Activated T-cell treated with anti-CD3 and anti-CD28 coated beads, Interleukin-2, amount 50 U/mL, for 48 hours (primary cell): ENCODE measurements around the gene PDE11A.
"Not testable (repeated sequence)": the region's sequence is repeated elsewhere in the genome, so short reads cannot be mapped to it uniquely, and the experiment has no call there.

ENCODE experiments used
- DNase-seq, 2 experiments: peaks; one replicate each; pipeline ENCODE4 v3.0.0-alpha.2; 2020

PDE11A gene

DNA sequence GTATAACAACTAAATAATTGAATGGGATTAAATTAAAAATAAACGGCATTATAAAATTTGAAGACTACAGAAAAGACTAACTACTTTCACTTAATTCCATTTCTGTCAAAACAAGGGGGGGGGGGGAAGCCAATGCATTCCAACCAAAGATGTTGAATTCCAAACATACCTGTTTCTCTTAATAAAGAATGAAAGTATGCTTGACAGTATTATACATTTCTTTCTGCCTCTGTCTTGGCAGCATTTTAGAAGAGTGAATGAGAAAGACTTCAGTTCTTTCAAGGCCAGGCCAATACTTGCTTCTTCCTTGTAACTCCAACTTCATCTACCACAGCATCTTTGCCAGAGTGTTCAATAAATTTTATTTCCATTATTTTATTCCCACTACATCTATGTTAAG is 65.9 kb downstream of the PDE11A start:
- no peak for DNase-seq

GRCh38 chr2:178005756-178006155 is 66.8 kb downstream of the PDE11A start:
- no peak for DNase-seq

- no peak for DNase-seq
These were observed 70.5 kb downstream of the PDE11A start for GRCh38 chr2:178002038-178002437.

DNA sequence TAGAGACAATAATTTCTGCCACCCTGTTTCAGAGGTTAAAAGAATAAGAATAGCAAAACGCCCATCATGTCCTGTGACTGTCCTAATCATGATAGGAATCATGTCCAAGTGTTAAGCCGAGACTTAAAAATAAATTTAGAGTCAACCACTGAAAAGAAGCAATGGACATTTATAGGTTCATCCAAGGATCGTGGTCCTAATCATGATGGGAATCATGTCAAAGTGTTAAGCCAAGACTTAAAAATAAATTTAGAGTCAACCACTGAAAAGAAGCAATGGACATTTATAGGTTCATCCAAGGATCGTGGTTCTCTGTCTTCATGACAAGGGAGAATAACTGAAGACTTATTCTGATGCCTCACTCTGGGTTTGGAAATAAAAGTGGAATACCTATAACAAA is 73.6 kb downstream of the PDE11A start:
- no peak for DNase-seq

GRCh38 chr2:177998006-177998405 is 74.6 kb downstream of the PDE11A start:
- no peak for DNase-seq

DNA sequence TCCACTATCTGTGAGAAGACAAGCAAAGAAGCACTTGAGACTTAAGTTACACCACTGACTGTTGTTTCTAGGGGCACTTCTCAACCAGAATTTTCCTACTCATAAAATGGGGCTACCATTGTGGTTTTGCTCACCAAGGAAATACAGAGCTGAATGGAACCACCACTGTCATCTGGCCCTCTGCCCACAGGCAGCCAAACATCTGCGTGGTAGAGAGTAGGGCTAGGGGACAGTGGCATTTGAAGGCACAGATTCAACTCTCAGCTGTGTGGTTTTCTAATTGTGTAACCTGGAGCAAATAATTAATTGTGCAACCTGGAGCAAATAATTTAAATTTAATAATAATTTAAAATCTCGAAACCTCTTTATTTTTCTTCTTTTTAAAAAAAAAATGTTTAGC is 79.6 kb downstream of the PDE11A start:
- DNase-seq: no peak

GRCh38 chr2:177989029-177989885 is 83.3 kb downstream of the PDE11A start:
- DNase-seq: no peak

- DNase-seq: no peak
These were observed 87.8 kb downstream of the PDE11A start for GRCh38 chr2:177984749-177985148.

DNA sequence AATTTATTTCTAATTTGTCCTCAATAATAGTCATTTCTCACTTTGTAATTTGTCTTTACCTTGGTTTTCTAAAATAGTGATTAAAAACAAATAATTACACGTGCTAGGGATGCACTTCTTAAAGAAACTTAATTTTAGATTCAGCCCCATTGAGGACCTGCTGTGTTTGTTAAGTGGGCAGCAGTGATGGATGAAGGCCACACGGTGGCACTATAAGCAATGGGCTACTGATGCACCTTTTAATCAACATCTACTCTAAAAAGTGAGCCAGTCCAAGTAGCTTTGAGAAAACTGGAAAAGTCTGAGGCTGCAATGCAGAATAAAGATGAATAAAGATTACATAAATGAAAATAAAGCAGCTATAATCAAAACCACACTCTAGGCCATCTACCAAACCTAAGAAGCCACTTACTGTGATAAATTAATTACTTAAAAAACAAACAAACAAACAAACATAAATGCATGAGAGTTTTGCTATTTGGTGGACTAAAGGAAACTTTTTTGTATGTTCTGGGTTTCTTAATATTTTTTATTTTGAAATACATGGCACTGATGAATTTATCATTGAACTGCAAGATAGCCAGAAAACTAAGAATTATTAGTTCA is 89.3 kb downstream of the PDE11A start:
- peak in 1 of 2 experiments; percentile 16 for DNase-seq

DNA sequence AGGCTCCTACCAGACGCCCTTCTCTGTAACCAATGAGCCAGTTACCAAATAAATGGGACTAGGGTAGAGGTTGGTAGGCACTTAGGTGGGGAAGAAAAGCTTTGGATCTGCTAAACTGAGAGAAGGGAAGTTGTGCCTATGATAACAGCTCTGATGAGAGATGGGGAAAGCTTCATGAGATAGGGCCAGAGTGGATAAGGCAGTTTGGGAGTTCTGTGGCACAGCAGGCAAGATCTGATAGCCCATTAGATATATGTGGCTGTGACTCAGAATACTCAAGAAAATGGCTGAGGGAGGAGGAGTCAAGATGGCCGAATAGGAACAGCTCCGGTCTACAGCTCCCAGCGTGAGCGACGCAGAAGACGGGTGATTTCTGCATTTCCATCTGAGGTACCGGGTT is 99.8 kb downstream of the PDE11A start:
- DNase-seq: no peak

DNA sequence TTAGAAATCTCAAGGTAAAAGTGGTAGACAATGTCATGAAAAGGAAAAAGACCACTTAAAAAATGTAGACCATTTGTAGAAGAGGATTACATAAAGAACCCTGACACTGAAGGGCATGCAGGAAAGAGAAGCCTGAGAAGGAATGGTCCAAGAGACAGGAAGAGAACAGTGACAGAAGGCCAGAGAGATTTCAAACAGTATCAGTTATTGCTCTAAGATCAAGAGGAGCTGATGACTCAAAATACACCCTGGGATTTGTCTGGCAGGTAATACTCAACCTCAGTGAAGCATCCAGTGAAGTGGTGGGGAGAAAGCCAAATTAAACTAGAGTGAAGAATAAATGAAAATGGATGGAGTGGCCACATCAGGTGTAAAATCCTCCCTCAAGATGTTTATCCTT is 100.5 kb downstream of the PDE11A start:
- DNase-seq: no peak

- no peak for DNase-seq
These were observed 101.7 kb downstream of the PDE11A start for GRCh38 chr2:177970670-177971454.

DNA sequence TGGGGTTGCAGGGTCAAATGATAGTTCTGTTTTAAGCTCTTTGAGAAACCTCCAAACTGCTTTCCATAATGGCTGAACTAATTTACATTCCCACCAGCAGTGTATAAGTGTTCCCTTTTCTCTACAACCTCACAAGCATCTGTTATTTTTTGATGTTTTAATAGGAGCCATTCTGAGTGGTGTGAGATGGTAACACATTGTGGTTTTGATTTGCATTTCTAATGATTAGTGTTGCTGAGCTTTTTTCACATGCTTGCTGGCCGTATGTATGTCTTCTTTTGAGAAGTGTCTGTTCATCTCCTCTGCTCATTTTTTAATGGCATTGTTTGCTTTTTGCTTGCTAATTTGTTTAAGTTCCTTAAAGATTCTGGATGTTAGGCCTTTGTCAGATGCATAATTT is 107.7 kb downstream of the PDE11A start:
- DNase-seq: no peak

DNA sequence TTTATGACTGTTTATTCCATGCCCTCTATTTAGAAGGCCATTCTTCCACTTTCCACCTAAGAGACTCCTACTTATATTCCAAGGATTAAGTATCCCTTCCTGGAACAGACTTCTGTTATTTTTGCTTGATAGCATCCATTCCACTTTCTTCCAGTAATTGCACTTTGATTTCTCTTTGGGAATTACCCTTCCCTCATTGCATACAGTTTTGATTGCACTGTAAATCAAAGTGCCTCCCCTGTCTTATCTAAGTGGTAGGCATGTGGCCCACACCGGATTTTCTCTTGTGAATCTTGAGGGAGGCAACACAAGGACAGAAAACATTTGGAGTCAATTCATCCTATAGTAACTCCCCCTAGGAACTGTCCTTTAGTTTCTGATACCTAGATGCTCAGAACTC is 120.4 kb downstream of the PDE11A start:
- DNase-seq: no peak

- DNase-seq: not testable (repeated sequence)
These were observed 125.0 kb downstream of the PDE11A start for GRCh38 chr2:177947598-177947997.

DNA sequence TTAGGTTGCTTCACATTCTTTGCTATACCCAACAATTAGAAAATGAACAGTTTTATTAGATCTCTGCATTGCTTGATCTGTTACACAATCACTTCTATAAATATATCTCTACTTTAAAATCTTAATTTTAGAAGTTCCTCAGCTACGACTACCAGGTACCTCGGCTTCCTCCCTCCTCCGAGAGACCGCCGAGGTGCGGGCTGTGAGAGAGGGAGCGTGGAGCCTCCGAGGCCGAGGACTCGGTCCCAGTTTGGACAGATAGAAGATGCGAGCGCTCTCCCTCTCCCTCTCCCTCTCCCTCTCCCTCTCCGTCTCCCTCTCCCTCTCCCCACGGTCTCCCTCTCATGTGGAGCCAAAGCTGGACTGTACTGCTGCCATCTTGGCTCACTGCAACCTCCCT is 128.0 kb downstream of the PDE11A start:
- not testable (repeated sequence) for DNase-seq

GRCh38 chr2:177942731-177943130 is 129.8 kb downstream of the PDE11A start:
- DNase-seq: no peak

GRCh38 chr2:177939211-177939610 is 133.4 kb downstream of the PDE11A start:
- no peak for DNase-seq

- no peak for DNase-seq
These were observed 141.7 kb downstream of the PDE11A start for GRCh38 chr2:177930916-177931315.

DNA sequence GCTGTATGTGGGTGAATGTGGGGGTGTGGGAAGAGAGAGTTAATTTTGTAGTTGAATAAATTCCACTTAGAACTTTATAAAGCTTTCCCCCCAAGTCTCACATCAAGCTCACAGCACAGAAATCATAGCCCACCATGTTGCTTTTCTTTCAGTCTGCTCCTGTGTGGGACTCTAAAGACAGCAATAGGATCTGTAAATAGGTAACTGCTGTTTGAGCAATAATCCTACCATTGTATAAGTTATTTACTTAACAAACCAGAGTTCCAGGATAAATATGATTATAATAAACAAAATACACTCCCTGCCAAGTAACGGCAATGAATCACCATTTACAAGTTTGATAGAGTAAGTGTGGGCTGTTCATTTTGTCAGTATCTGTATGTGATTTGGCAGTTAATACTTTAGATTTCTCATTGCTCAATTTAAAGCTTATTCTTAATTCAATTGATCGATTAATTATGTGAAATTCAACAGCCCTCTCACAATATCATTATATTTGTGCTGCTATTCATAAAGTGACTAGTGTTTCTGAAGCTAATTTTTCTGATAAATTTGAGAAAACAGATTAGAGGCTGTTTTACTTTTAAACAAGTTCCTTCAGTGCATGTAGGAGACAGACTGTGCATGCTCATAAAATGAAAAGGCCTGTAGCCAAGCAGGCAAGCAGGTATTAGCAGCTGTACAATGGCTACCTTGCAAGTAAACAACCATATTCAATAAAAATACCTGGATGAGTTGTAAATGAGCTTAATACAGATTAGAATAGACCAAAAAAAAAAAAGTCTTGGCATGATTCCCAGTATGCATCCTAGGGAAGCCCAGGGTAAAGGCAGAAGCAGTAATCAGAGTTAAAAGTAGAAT is 142.7 kb downstream of the PDE11A start:
- no peak for DNase-seq

DNA sequence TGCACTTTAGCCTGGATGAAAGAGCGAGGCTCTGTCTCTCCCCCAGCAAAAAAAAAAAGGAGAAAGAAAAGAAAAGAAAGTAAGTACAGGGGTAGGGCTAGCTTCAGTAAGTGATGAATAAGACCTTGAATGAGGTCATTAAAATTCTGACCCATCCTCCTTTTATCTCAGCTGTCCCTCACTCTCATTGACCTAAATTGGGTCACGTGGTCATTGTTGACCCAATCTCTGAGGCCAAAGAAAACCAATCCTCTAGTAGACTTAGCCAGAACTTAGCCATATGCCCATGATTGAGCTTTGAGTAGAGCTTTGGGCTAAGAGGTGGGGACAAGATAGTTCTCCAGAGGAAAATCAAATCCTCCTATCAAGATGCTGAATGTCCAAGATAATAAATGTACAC is 149.3 kb downstream of the PDE11A start:
- DNase-seq: no peak

- DNase-seq: no peak
These were observed 150.9 kb downstream of the PDE11A start for GRCh38 chr2:177921726-177922125.

DNA sequence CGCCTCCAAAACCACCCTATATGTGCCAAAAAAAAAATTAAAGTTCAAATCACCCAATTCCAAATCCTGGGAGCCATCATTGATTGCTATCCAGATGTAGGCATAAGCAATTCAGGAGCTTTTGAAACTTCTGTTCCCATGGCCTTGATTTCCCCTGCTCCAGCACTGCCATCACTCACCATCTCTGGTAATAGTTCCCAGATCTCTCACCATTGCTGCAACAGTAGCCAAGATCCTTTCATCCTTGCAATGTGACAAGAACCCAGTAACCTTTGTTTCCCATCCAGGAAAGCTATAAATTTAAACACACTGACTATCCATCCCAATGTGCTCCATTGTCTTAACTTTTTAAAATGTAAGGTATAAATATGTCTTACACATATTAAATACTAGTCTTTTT is 155.4 kb downstream of the PDE11A start:
- DNase-seq: no peak
